ENCODE results near the gene MAPK11. TPM values are rescaled to one million over a fixed set of nuclear protein-coding genes. Genes with fewer than 3 reads are reported as not detected.
A peak's percentile ranks its signal among the peaks of the same experiment; 100 is the strongest.

Gene MAPK11
- total RNA-seq, 1 experiment from 2014 or later = 19.3 TPM

DNA sequence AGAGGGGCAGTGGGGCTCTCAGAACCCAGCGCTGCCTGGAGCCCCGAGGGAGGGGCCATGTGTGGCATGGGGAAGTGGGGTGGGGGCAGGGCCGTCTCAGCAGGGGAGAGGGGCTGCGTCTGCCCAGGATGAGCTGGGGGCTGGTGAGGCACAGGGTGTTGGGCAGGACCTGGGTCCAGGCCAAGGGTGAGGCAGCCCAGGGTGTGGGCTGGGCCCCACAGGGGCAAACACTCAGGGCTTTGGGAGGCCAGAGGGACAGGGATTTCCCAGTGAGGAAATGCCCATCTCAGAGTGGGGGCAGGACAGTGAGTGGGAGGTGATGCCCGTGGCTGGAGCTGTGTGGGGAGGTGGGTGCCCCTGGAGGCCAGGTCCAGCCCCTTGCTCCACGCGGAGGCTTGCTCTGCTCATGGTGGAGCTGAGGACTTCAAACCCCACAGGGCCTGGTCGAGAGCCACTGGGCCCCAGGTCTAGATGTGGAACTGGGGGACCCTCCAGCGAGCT, 31.9 kb upstream of the MAPK11 start:
- peaks cover 98% of the 10 kb centered on the region for H3K79me2 ChIP-seq (ENCODE audit: insufficient read depth, low read length)
- H3K4me2 ChIP-seq (ENCODE audit: low read length) = peak overlapping the region; percentile 98
- TF ChIP-seq EZH2 (IDR thresholded peaks at IDR 0.05) (no peak), CBX3 (IDR thresholded peaks at IDR 0.05; ENCODE audit: low read depth) (no peak), EGR1 (IDR thresholded peaks at IDR 0.05; ENCODE audit: low read depth) (no peak), TCF7L2 (IDR thresholded peaks at IDR 0.05; ENCODE audit: borderline replicate concordance, extremely low read depth, insufficient read depth, insufficient read length) (no peak), EZH2phosphoT487 (IDR thresholded peaks at IDR 0.05; ENCODE audit: borderline replicate concordance) (no peak), ZNF274 (IDR thresholded peaks at IDR 0.05; ENCODE audit: low read depth, low read length) (no peak), ELF1 (IDR thresholded peaks at IDR 0.05; ENCODE audit: borderline replicate concordance, low read depth) (no peak), SP1 (IDR thresholded peaks at IDR 0.05; ENCODE audit: low read depth) (no peak)
- H3K27me3 ChIP-seq (ENCODE audit: insufficient read depth, low read length) = no peaks in the 10 kb centered on the region
- no peak for DNase-seq (ENCODE audit: low read depth, low spot score)
- POLR2A ChIA-PET = no interaction called here
- H3K4me1 ChIP-seq (ENCODE audit: control insufficient read depth in 1 of 2, insufficient read depth in 2 of 2, low read length in 2 of 2) = peaks cover 63 to 90% of the 10 kb centered on the region in 2 experiments
- H3K27ac ChIP-seq (ENCODE audit: low read depth, low read length) = peak overlapping the region; percentile 99
- no peaks in the 10 kb centered on the region for H3K9me3 ChIP-seq (ENCODE audit: control insufficient read depth in 1 of 2, insufficient read depth in 1 of 2, low read depth in 1 of 2, low read length in 2 of 2)
- H3K4me3 ChIP-seq (replicated peaks in 1 of 2; ENCODE audit: low read depth in 1 of 2, low read length in 2 of 2) = no peak overlapping the region
- no TSS peak for BruUV-seq (replicated peaks)
- 0 out of 4 replicates have a peak, but pooled peaks cover 0 to 2% of the 10 kb centered on the region in 2 experiments for H3K36me3 ChIP-seq (ENCODE audit: control insufficient read depth in 1 of 2, insufficient read depth in 2 of 2, low read length in 2 of 2)
- no peaks in the 10 kb centered on the region for H4K20me1 ChIP-seq (ENCODE audit: insufficient read depth)
- CTCF ChIA-PET = no interaction called here
- ATAC-seq = no peak
- peak overlapping the region; percentile 96; the same call in 1 of the 2 replicates for H3K9ac ChIP-seq (ENCODE audit: low read length)
- intact Hi-C loops (cut with micrococcal nuclease) = no loop called here
- no peak overlapping the region for H2AFZ ChIP-seq (ENCODE audit: low read depth, low read length, poor library complexity, severe bottlenecking)
- RAD21 ChIA-PET (ENCODE audit: low non-redundant PET in 1 of 2, low total read pairs in 2 of 2, uncharacterized antibody in 2 of 2, unreplicated experiment in 2 of 2) = no interaction called here
- H3K9me2 ChIP-seq (ENCODE audit: insufficient read depth) = no peaks in the 10 kb centered on the region

DNA sequence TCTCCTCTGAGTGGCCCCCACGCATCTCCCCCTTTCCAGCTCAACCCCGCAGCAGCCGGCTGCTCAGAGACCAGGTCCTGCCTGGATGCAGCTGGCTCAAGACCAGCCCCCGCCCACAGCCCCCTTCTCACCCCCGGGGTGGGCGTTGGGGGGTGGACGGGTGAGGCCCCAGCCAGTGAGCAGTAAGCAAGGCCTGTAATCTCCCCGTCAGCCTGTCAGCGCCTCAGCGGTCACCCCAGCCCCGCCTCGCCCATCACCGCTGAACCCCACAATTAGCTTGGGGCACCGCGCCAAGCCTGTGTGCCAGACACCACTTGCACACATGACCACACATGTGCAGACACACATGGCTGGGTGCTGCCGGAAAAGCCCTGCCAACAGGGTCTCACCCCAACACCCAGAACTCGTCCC, 31.4 kb upstream of the MAPK11 start:
- H4K20me1 ChIP-seq (ENCODE audit: insufficient read depth) = no peaks in the 10 kb centered on the region
- DNase-seq (ENCODE audit: low read depth, low spot score) = no peak
- peaks cover 99% of the 10 kb centered on the region for H3K79me2 ChIP-seq (ENCODE audit: insufficient read depth, low read length)
- H3K9me2 ChIP-seq (ENCODE audit: insufficient read depth) = no peaks in the 10 kb centered on the region
- peak overlapping the region; percentile 96; the same call in 1 of the 2 replicates for H3K9ac ChIP-seq (ENCODE audit: low read length)
- peak overlapping the region; percentile 98 for H3K4me2 ChIP-seq (ENCODE audit: low read length)
- peaks cover 68 to 95% of the 10 kb centered on the region in 2 experiments for H3K4me1 ChIP-seq (ENCODE audit: control insufficient read depth in 1 of 2, insufficient read depth in 2 of 2, low read length in 2 of 2)
- no TSS peak for BruUV-seq (replicated peaks)
- H3K4me3 ChIP-seq (replicated peaks in 1 of 2; ENCODE audit: low read depth in 1 of 2, low read length in 2 of 2) = no peak overlapping the region
- intact Hi-C loops (cut with micrococcal nuclease) = no loop called here
- H2AFZ ChIP-seq (ENCODE audit: low read depth, low read length, poor library complexity, severe bottlenecking) = no peak overlapping the region
- ChIA-PET RAD21 (ENCODE audit: low non-redundant PET in 1 of 2, low total read pairs in 2 of 2, uncharacterized antibody in 2 of 2, unreplicated experiment in 2 of 2) (interaction anchor here in 1 of 2 experiments (0.7 kb wide), 1 partner anchor 26 kb away, joined by 3 read pairs; no protein-coding TSS in a partner anchor), POLR2A (no interaction called here), CTCF (no interaction called here)
- H3K9me3 ChIP-seq (ENCODE audit: control insufficient read depth in 1 of 2, insufficient read depth in 1 of 2, low read depth in 1 of 2, low read length in 2 of 2) = no peaks in the 10 kb centered on the region
- no peaks in the 10 kb centered on the region for H3K27me3 ChIP-seq (ENCODE audit: insufficient read depth, low read length)
- no peak for ATAC-seq
- H3K36me3 ChIP-seq (ENCODE audit: control insufficient read depth in 1 of 2, insufficient read depth in 2 of 2, low read length in 2 of 2) = 0 out of 4 replicates have a peak, but pooled peaks cover 0 to 2% of the 10 kb centered on the region in 2 experiments
- peak overlapping the region; percentile 99; the same call in 1 of the 2 replicates for H3K27ac ChIP-seq (ENCODE audit: low read depth, low read length)
- TF ChIP-seq CEBPB (IDR thresholded peaks at IDR 0.05; ENCODE audit: low read depth) = no peak
- TF ChIP-seq FOSL1 (IDR thresholded peaks at IDR 0.05; ENCODE audit: low read depth) = no peak
- TF ChIP-seq POLR2AphosphoS5 (IDR thresholded peaks at IDR 0.05; ENCODE audit: low read depth, low read length) = no peak
- TF ChIP-seq, protein P1, sequence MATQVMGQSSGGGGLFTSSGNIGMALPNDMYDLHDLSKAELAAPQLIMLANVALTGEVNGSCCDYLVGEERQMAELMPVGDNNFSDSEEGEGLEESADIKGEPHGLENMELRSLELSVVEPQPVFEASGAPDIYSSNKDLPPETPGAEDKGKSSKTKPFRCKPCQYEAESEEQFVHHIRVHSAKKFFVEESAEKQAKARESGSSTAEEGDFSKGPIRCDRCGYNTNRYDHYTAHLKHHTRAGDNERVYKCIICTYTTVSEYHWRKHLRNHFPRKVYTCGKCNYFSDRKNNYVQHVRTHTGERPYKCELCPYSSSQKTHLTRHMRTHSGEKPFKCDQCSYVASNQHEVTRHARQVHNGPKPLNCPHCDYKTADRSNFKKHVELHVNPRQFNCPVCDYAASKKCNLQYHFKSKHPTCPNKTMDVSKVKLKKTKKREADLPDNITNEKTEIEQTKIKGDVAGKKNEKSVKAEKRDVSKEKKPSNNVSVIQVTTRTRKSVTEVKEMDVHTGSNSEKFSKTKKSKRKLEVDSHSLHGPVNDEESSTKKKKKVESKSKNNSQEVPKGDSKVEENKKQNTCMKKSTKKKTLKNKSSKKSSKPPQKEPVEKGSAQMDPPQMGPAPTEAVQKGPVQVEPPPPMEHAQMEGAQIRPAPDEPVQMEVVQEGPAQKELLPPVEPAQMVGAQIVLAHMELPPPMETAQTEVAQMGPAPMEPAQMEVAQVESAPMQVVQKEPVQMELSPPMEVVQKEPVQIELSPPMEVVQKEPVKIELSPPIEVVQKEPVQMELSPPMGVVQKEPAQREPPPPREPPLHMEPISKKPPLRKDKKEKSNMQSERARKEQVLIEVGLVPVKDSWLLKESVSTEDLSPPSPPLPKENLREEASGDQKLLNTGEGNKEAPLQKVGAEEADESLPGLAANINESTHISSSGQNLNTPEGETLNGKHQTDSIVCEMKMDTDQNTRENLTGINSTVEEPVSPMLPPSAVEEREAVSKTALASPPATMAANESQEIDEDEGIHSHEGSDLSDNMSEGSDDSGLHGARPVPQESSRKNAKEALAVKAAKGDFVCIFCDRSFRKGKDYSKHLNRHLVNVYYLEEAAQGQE (IDR thresholded peaks at IDR 0.05; ENCODE audit: low read depth) = no peak
- TF ChIP-seq SRF (IDR thresholded peaks at IDR 0.05; ENCODE audit: low read depth) = no peak
- no peak for TF ChIP-seq YY1 (IDR thresholded peaks at IDR 0.05; ENCODE audit: extremely low read depth, insufficient replicate concordance, low read depth, low read length)
- no peak for TF ChIP-seq EZH2 (IDR thresholded peaks at IDR 0.05)
- no peak for TF ChIP-seq EGR1 (IDR thresholded peaks at IDR 0.05; ENCODE audit: low read depth)
